Stromal cell of bone marrow (primary cell): ENCODE results near the gene RAB3B.

Experiments used
- DNase-seq: peaks from one replicate; pipeline ENCODE4 v3.0.0-alpha.2; 2012; ENCODE audit warnings: low read depth

RAB3B gene

DNA sequence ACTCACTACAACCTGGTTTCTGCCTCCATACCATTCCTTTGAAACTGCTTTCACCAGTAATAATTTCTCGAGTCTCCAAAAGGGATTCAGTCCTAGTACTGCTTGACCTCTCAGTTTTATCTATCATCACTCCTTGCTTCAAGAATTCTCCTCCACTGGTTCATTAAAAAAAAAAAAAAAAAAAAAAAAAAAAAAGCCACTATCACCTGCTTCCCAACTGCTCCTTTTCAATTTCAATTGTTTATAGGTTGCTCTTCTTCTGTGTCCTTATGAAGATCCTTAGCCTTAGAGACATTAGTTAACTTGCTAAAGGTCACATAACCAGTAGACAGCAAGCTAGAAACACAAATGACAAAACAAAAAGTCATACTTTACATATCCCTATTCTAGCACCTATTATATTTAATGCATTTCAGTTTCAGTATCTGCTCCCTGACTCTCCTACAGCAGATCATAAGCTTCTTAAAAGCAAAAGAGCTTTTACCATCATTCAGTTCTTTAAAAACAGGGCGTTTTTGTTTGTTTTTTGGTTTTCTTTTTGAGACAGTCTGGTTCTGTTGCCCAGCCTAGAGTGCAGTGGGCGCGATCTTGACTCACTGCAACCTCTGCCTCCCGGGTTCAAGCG lies 119.0 kb downstream of the RAB3B start:
- DNase-seq, result no peak

GRCh38 chr1:51870603-51871350 lies 119.7 kb downstream of the RAB3B start:
- DNase-seq, result no peak

DNA sequence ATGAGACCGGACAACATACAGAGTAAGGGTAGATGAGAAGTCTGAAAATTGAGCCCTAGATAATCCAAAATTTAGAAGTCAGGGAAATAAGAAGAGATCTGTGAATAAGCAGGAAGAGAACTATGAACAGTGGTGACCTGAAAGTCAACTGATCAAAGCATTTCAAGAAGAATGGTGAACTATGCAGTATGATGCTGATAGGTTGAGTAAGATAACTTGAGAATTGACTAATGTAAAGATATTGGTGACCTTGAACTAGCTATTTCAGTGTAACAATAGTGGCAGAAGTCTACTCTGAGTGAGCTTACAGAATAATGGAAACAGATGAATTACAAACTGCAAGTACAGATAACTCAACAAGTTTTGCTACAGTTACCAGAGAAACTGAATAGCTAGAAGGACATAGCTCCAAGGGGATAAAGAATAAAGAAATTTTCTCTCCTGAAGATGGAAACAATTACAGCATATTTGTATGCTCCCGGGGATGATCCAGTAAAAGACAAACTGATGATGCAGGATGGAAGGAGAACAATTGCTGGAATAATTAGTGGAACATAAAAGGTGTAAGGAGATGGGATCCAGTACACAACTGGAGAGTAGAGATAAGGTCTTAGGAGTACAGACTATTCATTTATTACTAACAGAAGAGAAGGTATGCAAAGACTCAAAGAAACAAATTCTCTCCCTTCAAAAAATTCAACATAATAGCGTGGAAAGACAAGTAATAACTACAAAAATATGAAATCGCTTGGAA lies 122.8 kb downstream of the RAB3B start:
- DNase-seq, result no peak

- no peak for DNase-seq
Measured at GRCh38 chr1:51863384-51863783, 127.1 kb downstream of the RAB3B start.

GRCh38 chr1:51861669-51862068 lies 128.8 kb downstream of the RAB3B start:
- no peak for DNase-seq

DNA sequence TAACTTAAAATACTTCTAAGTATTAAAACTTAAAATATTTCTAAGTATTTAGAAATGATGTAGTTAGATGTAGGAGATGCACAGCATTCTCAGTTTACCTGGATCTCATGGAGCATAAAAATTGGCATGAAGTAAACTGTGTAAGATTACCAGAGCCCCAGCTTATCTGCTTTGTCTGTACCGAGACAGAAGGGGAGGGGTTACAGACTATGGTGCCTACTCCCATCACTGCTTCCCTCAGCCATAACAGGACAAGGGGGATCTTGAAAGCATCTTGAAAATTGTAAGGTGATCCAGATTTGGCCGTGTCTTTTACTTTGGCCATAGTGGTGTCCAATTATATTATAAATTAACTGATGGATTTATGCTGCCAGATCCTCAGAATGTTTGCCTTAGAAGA lies 130.8 kb downstream of the RAB3B start:
- DNase-seq, result no peak

- DNase-seq, result no peak
Measured at GRCh38 chr1:51859333-51859732, 131.2 kb downstream of the RAB3B start.

- DNase-seq, result no peak
Measured at GRCh38 chr1:51858892-51859291, 131.6 kb downstream of the RAB3B start.
